K562 (cell line): ENCODE data around the gene DHX35. TPM values are rescaled to one million over a fixed set of nuclear protein-coding genes. Genes with fewer than 3 reads are reported as not detected.

Experiments
- ASH1L ChIP-seq: fragments of 450-650 bp; IDR thresholded peaks from 2 replicates; pipeline ENCODE4 v1.6.1; 2018; ENCODE audit warnings: borderline replicate concordance, mild to moderate bottlenecking, low read depth; ENCODE audit not compliant: partially characterized antibody
- CBX2 ChIP-seq: fragments of 200-600 bp; sonication (generic); IDR thresholded peaks from one replicate; pipeline ENCODE4 v1.6.1; 2012; ENCODE audit warnings: mild to moderate bottlenecking, low read length, inconsistent platforms; ENCODE audit not compliant: insufficient read depth, poor library complexity, severe bottlenecking
- ETS2 ChIP-seq: IDR thresholded peaks from 2 replicates; pipeline ENCODE4 v1.6.1; 2016; ENCODE audit warnings: borderline replicate concordance, missing genetic modification characterization, mild to moderate bottlenecking, moderate library complexity, missing compliant biosample characterization; ENCODE audit not compliant: poor library complexity, severe bottlenecking
- FOXJ2 ChIP-seq: fragments of 200-800 bp; sonication (Bioruptor generic); IDR thresholded peaks from 2 replicates; pipeline ENCODE4 v1.6.1; 2016; ENCODE audit warnings: missing genetic modification characterization, missing compliant biosample characterization
- GTF2B ChIP-seq: IDR thresholded peaks from 2 replicates; pipeline ENCODE4 v1.6.1; 2011; ENCODE audit not compliant: insufficient read length; ENCODE audit errors: extremely low read depth
- GTF2F1 ChIP-seq: IDR thresholded peaks from 2 replicates; pipeline ENCODE4 v1.6.1; 2011; ENCODE audit warnings: low read depth, low read length, improper control_type of control experiment
- MAFK ChIP-seq: IDR thresholded peaks from 2 replicates; pipeline ENCODE4 v1.6.1; 2011; ENCODE audit warnings: low read length, improper control_type of control experiment
- NFE2 ChIP-seq: IDR thresholded peaks from 2 replicates; pipeline ENCODE4 v1.6.1; 2014; ENCODE audit warnings: antibody characterized with exemption, low read depth
- PTTG1 ChIP-seq: fragments of 450-650 bp; IDR thresholded peaks from 2 replicates; pipeline ENCODE4 v1.6.1; 2016; ENCODE audit warnings: low read depth, mild to moderate bottlenecking, missing genetic modification characterization, missing compliant biosample characterization
- SAFB2 ChIP-seq: fragments of 200-400 bp; formaldehyde crosslinking; IDR thresholded peaks from 2 replicates; pipeline ENCODE4 v1.6.1; 2018; ENCODE audit warnings: borderline replicate concordance, low read length, low read depth, moderate library complexity; ENCODE audit not compliant: severe bottlenecking
- SMAD3 ChIP-seq: fragments of 450-650 bp; formaldehyde crosslinking; conservative IDR thresholded peaks from 2 replicates; pipeline ENCODE4 v1.4.0; 2020; ENCODE audit warnings: mild to moderate bottlenecking
- SP1 ChIP-seq: sonication (generic); formaldehyde crosslinking; IDR thresholded peaks from 2 replicates; pipeline ENCODE4 v1.8.1; 2022; ENCODE audit warnings: mild to moderate bottlenecking, missing genetic modification reagents
- SP2 ChIP-seq: IDR thresholded peaks from 2 replicates; pipeline ENCODE4 v1.6.1; 2011; ENCODE audit warnings: mild to moderate bottlenecking, low read depth, low read length, moderate library complexity; ENCODE audit not compliant: poor library complexity, severe bottlenecking; ENCODE audit errors: extremely low read depth
- TAF15 ChIP-seq: fragments of 200-400 bp; formaldehyde crosslinking; IDR thresholded peaks from 2 replicates; pipeline ENCODE4 v1.6.1; 2017; ENCODE audit warnings: mild to moderate bottlenecking, low read depth, low read length, moderate library complexity
- TAF9B ChIP-seq: fragments of 450-650 bp; IDR thresholded peaks from 2 replicates; pipeline ENCODE4 v1.6.1; 2018; ENCODE audit warnings: mild to moderate bottlenecking; ENCODE audit not compliant: partially characterized antibody
- TBL1XR1 ChIP-seq, 2 experiments: IDR thresholded peaks; 2 replicates each; pipeline ENCODE4 v1.6.1; 2012; ENCODE audit warnings: improper control_type of control experiment in 2 of 2, low read length in 2 of 2, mild to moderate bottlenecking in 1 of 2
- TEAD1 ChIP-seq, 2 experiments: fragments of 450-650 bp in 1 of 2; sonication (generic) in 1 of 2; formaldehyde crosslinking; IDR thresholded peaks; 2 replicates each; pipeline versions ENCODE4 v1.4.0 to v1.8.0; 2020 to 2022; ENCODE audit warnings: mild to moderate bottlenecking in 2 of 2, missing genetic modification reagents in 1 of 2
- ZC3H8 ChIP-seq: fragments of 450-650 bp; IDR thresholded peaks from 2 replicates; pipeline ENCODE4 v1.6.1; 2017
- ZNF253 ChIP-seq: fragments of 250-450 bp; sonication (Bioruptor Pico); conservative IDR thresholded peaks from 2 replicates; pipeline ENCODE4 v1.6.1; 2021; ENCODE audit warnings: mild to moderate bottlenecking
- ZNF384 ChIP-seq: IDR thresholded peaks from 2 replicates; pipeline ENCODE4 v1.6.1; 2012; ENCODE audit warnings: low read depth, low read length, improper control_type of control experiment
- ZNF436 ChIP-seq: fragments of 250-450, 450-650 bp; sonication (Bioruptor Pico); formaldehyde crosslinking; IDR thresholded peaks from 2 replicates; pipeline ENCODE4 v1.7.0; 2020; ENCODE audit warnings: mild to moderate bottlenecking
- ZNF830 ChIP-seq: fragments of 250-450 bp; sonication (Bioruptor Pico); IDR thresholded peaks from 2 replicates; pipeline ENCODE4 v1.5.0; 2021; ENCODE audit warnings: mild to moderate bottlenecking
- polyA plus RNA-seq, 8 experiments: library from polyadenylated mRNA; depleted of rRNA in 4 of 8; stranded (reverse) in 5 of 8; unstranded in 3 of 8; fragments of >200 nt; fragmentation: Nextera tagmentation in 2 of 8; fragmentation: Illumina TruSeq in 1 of 8; extraction: Ambion mirVana in 2 of 8; extraction: Trizol in 1 of 8; gene quantifications; 2 replicates each; pipeline versions ENCODE4 v1.2.1 to v1.2.3, GENCODE V29; 2011 to 2014; ENCODE audit warnings: inconsistent platforms in 1 of 8, missing spikeins in 1 of 8
- total RNA-seq, 7 experiments: library from RNA; depleted of rRNA in 6 of 7; stranded (reverse); fragments of >200 nt in 6 of 7; fragmentation: Illumina TruSeq in 2 of 7; extraction: Trizol in 2 of 7; gene quantifications; 2 replicates each; pipeline versions ENCODE4 v1.2.1 to v1.2.3, GENCODE V29; 2011 to 2021; ENCODE audit warnings: low replicate concordance in 1 of 7
- TF ChIP-seq, protein P1 (sequence below): sonication (generic); formaldehyde crosslinking; IDR thresholded peaks from 2 replicates; pipeline ENCODE4 v1.8.0; 2022; ENCODE audit warnings: missing genetic modification reagents, mild to moderate bottlenecking, borderline replicate concordance
- TF ChIP-seq, protein P2 (sequence below): fragments of 200-800 bp; sonication (Bioruptor generic); IDR thresholded peaks from 2 replicates; pipeline ENCODE4 v1.6.1; 2017; ENCODE audit warnings: missing genetic modification characterization, missing compliant biosample characterization

DHX35 gene
- total and polyA plus RNA-seq, 9 of the 15 experiments (the other 6 are each of a cell fraction or from before 2014, with no cell fraction given) = 6.5 to 25.6 (median 16.9) TPM

GRCh38 chr20:38962044-38962927 lies at the start of gene DHX35 (continued):
- TF ChIP-seq TEAD1 (CRISPR knock-in tag; IDR thresholded peaks at IDR 0.05) (peak in 1 of 2 experiments; percentile 20; a peak in 1 of 4 replicates), ZNF830 (no peak), SP2 (no peak), NFE2 (no peak), GTF2B (no peak), FOXJ2 (no peak), ZNF436 (no peak), GTF2F1 (peak; percentile 76; the same call in 1 of the 2 replicates), MAFK (no peak), CBX2 (no peak), TBL1XR1 (IDR thresholded peaks at IDR 0.05; ENCODE audit: low read length in 2 of 2) (peak in 1 of 2 experiments; percentile 48; a peak in 1 of 4 replicates), SAFB2 (no peak), ZC3H8 (0 out of 2 replicates have a peak, but pooled peaks have one; percentile 17), ETS2 (tag) (no peak), SP1 (CRISPR knock-in tag) (peak; percentile 97), ZNF253 (CRISPR knock-in tag) (no peak), ASH1L (no peak), TAF9B (peak; percentile 82), SMAD3 (CRISPR knock-in tag) (no peak), PTTG1 (tag) (no peak), TAF15 (no peak), ZNF384 (no peak)
- TF ChIP-seq, protein P1, sequence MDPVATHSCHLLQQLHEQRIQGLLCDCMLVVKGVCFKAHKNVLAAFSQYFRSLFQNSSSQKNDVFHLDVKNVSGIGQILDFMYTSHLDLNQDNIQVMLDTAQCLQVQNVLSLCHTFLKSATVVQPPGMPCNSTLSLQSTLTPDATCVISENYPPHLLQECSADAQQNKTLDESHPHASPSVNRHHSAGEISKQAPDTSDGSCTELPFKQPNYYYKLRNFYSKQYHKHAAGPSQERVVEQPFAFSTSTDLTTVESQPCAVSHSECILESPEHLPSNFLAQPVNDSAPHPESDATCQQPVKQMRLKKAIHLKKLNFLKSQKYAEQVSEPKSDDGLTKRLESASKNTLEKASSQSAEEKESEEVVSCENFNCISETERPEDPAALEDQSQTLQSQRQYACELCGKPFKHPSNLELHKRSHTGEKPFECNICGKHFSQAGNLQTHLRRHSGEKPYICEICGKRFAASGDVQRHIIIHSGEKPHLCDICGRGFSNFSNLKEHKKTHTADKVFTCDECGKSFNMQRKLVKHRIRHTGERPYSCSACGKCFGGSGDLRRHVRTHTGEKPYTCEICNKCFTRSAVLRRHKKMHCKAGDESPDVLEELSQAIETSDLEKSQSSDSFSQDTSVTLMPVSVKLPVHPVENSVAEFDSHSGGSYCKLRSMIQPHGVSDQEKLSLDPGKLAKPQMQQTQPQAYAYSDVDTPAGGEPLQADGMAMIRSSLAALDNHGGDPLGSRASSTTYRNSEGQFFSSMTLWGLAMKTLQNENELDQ = 0 out of 2 replicates have a peak, but pooled peaks have one; percentile 39
- TF ChIP-seq, protein P2, sequence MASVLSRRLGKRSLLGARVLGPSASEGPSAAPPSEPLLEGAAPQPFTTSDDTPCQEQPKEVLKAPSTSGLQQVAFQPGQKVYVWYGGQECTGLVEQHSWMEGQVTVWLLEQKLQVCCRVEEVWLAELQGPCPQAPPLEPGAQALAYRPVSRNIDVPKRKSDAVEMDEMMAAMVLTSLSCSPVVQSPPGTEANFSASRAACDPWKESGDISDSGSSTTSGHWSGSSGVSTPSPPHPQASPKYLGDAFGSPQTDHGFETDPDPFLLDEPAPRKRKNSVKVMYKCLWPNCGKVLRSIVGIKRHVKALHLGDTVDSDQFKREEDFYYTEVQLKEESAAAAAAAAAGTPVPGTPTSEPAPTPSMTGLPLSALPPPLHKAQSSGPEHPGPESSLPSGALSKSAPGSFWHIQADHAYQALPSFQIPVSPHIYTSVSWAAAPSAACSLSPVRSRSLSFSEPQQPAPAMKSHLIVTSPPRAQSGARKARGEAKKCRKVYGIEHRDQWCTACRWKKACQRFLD (CRISPR knock-in tag) = peak; percentile 94
